Ovary (tissue), 3 donors: ENCODE data around the gene TECTB.

Experiments used
- CTCF ChIP-seq, 3 donors: fragments of 450-650 bp in 2 of 3; fragments of 200-600 bp in 1 of 3; IDR thresholded peaks; one replicate each; pipeline versions ENCODE4 v1.5.1 to v1.8.0; 2016 to 2022; ENCODE audit warnings: antibody characterized with exemption in 3 of 3, mild to moderate bottlenecking in 1 of 3
- POLR2A ChIP-seq: fragments of 450-650 bp; IDR thresholded peaks from one replicate; pipeline ENCODE4 v1.6.1; 2017; ENCODE audit warnings: antibody characterized with exemption, mild to moderate bottlenecking, moderate library complexity
- donor health status: DM: no; HTN: no; CAD: no.

- TF ChIP-seq CTCF (IDR thresholded peaks at IDR 0.05) (no peak), POLR2A (no peak)
Observed at GRCh38 chr10:112262546-112262945, 20.7 kb upstream of the TECTB start.
